GM08714 (cell line): Measurements from ENCODE around the gene GNG12.
"Not testable (repeated sequence)": the region's sequence is repeated elsewhere in the genome, so short reads cannot be mapped to it uniquely, and the experiment has no call there.

Source experiments
- H3K4me3 ChIP-seq: fragments of 200-500 bp; sonication (Bioruptor generic); 2 replicates; pipeline ENCODE4 v1.5.1; 2014; ENCODE audit warnings: mild to moderate bottlenecking, low read length, inconsistent platforms
- ZNF274 ChIP-seq: IDR thresholded peaks from 2 replicates; pipeline ENCODE4 v1.6.1; 2012; ENCODE audit warnings: mild to moderate bottlenecking, low read depth, low read length

GNG12 gene

DNA sequence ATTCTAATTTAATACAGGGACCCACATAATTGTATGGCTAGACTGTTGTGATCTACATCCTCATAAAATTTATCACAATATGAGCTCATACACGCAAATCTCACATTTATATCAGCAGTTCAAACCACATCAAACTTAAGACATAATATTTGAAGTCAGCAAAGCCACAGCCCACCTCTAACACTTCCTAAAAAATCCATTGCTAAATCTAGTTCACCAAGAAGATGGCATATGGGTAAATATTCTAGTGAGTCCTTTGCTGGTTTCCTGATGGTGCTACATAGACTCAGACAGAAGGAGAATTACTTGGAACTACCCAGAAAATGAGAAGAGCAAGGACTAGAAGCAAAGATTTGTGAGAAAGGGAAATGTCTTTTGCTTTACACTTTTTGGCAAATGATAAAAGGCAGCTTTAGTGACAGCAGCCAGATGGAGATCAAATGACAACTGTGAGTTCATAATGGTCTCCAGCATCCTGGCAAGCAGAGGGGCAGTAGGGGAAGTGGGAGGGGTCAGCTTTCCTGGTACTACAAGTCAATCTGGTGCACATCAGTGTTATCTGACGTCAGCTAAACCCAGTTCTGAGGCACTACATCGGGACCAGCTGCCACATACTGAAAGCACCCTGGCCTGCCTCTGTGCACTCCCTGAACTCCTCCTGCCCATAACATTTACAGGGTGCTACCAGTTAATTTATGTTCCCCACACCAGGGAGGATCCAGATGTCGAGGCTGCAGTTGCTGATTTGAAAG, 158.8 kb downstream of the GNG12 start:
- TF ChIP-seq ZNF274, result no peak
- H3K4me3 ChIP-seq, result no peak overlapping the region

DNA sequence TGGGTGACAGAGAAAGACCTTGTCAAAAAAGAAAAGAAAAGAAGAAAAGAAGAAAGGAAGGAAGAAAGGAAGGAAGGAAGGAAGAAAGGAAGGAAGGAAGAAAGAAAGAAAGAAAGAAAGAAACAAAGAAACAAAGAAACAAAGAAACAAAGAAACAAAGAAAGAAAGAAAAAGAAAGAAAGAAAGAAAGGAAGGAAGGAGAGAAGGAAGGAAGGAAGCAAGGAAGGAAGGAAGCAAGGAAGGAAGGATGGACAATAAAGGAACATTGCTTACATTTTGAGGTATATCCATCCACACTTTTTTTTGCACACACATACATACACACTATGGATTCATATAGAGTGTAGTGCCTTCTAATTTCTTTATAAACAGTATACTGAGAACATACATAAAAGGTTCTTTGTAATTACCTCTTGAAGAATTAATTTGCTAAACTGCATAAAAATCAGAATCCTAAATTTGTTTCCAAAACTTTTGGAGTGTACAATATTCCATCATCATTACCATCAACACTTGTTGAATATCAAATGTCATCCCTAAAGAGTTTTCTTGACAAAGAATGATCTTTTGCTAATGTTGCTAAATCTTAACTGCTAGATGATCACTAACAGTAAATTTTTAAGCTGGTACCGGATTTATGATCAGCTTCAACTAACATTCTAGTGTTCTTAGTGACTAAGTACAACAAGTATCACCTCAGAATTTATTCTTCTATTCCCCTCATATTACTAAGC, 159.6 kb downstream of the GNG12 start:
- no peak overlapping the region for H3K4me3 ChIP-seq
- TF ChIP-seq ZNF274, result no peak

DNA sequence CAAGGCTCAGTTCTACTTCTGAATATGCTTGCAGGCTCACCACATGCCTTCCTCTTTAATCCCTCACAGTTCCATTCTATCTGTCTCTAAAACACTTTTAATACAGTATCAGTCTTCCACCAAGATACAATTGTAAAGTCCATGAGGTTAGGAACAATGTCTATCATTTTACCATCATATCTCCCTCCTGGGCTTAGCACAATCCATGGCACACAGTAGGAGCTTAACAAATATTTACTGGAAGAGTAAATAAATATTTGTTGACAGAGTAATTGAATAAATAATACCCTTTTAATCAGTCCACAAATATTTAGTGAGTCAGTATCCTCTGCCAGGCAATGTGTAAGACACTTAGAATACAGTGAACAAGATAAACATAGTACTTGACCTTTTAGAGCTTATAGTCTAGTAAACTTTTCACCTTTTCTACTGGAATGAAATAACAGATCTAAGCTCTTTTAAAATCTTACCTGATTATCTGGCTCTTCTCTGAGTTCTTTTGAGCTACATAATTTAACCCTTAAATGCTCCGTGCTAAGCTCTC, 160.9 kb downstream of the GNG12 start:
- H3K4me3 ChIP-seq, result no peak overlapping the region
- TF ChIP-seq ZNF274, result no peak

GRCh38 chr1:67668660-67669059, 164.6 kb downstream of the GNG12 start:
- H3K4me3 ChIP-seq, result no peak overlapping the region
- no peak for TF ChIP-seq ZNF274

GRCh38 chr1:67666636-67667035, 166.6 kb downstream of the GNG12 start:
- TF ChIP-seq ZNF274, result no peak
- no peak overlapping the region for H3K4me3 ChIP-seq

GRCh38 chr1:67665307-67665706, 168.0 kb downstream of the GNG12 start:
- H3K4me3 ChIP-seq, result not testable (repeated sequence)

GRCh38 chr1:67664048-67664447, 169.2 kb downstream of the GNG12 start:
- H3K4me3 ChIP-seq, result no peak overlapping the region
- no peak for TF ChIP-seq ZNF274

DNA sequence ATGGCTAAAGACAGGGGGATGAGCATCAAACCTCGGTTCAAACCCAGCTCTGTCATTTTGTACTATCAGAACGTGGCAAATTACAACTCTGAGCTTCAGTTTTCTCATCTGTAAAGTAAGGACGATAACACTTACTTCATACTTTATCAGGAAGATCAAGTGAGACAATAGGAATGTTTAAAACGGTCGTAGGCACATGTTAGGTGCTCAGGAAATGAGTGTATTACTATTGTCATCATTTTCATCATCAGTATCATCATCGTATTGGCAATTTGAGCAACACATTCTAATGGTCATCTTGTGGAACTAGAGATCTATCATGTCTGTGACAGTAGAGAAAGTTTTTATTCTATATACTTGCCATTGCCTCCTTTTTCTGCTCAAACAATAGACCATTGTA, 170.4 kb downstream of the GNG12 start:
- no peak overlapping the region for H3K4me3 ChIP-seq
- no peak for TF ChIP-seq ZNF274

- no peak for TF ChIP-seq ZNF274
- no peak overlapping the region for H3K4me3 ChIP-seq
Measured at GRCh38 chr1:67659229-67659628, 174.0 kb downstream of the GNG12 start.

GRCh38 chr1:67657152-67657551, 176.1 kb downstream of the GNG12 start:
- not testable (repeated sequence) for H3K4me3 ChIP-seq

DNA sequence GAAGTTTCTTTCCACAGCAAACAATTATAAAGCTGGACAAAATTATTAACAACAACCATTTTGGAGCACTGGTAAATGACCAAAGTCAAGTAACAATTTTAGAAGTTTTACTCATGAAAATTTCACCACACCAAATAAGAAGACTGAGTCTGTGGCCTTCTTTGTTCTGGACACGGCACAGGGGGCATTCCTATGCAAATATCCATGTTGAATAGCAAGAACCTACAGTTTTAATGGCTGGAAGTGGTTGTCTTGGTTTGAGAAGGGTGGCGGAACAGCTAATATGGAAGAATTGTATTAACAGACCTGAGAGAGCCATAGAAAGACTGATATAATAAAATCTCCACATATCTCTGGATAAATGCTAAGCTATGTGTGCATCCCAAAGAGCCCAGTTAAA, 177.7 kb downstream of the GNG12 start:
- no peak for TF ChIP-seq ZNF274
- H3K4me3 ChIP-seq, result no peak overlapping the region

GRCh38 chr1:67653304-67653703, 180.0 kb downstream of the GNG12 start:
- TF ChIP-seq ZNF274, result no peak
- no peak overlapping the region for H3K4me3 ChIP-seq

DNA sequence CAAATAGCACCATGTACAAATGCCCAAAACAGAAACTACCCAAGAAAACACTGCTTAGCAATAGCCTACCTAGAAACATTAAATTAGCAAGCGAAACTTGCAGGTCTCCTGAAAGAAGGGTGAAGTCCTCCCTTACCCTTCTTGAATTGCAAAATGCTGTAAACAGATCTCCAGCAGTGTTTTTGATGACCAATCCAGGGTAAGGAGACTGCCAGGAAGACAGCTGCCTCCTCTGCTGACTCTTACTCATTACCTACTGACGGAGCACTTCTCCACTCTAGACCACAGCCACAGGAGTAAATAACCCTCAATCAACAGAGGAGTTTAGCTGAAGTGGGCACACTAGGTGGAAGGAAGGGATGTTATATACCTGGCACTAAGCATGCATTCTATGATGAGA, 180.5 kb downstream of the GNG12 start:
- no peak for TF ChIP-seq ZNF274
- H3K4me3 ChIP-seq, result no peak overlapping the region
